ENCODE measurements around the gene SLC6A6. TPM values are rescaled to one million over a fixed set of nuclear protein-coding genes. Genes with fewer than 3 reads are reported as not detected.

Gene SLC6A6
- total and polyA plus RNA-seq, 7 donors: 10.3 to 104 (median 36.2) TPM

DNA sequence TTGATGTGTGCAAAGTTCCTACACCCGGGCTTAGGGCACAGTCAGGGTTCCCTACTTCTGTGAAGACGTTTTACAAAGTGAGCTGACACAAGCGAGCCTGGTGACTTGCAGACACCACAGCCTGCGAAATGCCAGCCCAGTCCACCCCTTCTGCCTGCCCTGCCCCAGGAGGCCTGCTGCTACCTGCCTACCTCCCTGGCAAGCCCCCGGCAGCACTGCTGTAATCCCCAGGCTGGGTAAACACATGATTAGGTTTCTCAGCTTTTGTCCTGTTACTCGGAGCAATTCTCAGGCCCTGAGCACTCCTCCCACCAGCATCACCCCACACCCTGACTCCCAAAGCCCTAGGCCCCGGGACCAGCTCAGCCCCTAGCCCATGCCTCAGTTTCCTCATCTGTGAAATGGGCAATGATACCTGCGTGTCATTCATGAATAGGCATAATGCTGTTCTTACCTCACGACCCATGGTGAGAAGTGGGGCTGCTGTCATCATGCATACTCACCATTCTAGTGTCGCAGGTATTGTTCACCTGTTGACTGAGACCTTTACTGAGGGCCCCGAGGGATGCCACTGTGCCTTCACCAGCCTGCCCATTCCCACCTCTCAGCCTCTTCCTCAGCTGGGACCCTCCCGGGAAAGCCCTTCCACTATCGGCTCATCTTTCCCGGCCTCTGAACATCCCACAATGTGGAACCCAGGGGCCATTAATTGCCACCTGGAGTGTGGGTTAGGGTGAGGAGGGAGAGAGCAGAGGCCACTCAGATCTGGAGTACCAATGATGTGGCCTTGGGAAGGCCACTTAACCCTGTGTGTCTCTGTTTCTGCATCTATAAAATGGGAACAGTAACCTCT is 31.5 kb upstream of the SLC6A6 start:
- Histone ChIP-seq H3K4me1 (peaks cover 62% of the 10 kb centered on the region), H3K27me3 (ENCODE audit: insufficient read depth in 3 of 3, low read length in 2 of 3) (no peaks in the 10 kb centered on the region), H3K4me3 (no peak overlapping the region), H3K27ac (peak overlapping the region; percentile 95), H3K9me3 (no peaks in the 10 kb centered on the region), H3K36me3 (ENCODE audit: insufficient read depth in 1 of 2, low read depth in 1 of 2) (no peaks in the 10 kb centered on the region)
- TF ChIP-seq CTCF (IDR thresholded peaks at IDR 0.05): no peak
- ATAC-seq: no peak
- WGBS, 3 donors: 82 to 88% (median 82%) methylated on average over 14 of the region's 14 CpGs
- intact Hi-C loops (cut with DNase I): no loop called here
- no peak for DNase-seq

- 18 to 19% (median 18%) methylated on average over 12 of the region's 12 CpGs for WGBS, 3 donors
- intact Hi-C loops (cut with DNase I): loop anchor here in 1 of 2 donors (2.0 kb wide), 2 partner anchors 49 to 63 kb away; no protein-coding TSS in a partner anchor
Observed at GRCh38 chr3:14371573-14372474, 30.6 kb upstream of the SLC6A6 start.

DNA sequence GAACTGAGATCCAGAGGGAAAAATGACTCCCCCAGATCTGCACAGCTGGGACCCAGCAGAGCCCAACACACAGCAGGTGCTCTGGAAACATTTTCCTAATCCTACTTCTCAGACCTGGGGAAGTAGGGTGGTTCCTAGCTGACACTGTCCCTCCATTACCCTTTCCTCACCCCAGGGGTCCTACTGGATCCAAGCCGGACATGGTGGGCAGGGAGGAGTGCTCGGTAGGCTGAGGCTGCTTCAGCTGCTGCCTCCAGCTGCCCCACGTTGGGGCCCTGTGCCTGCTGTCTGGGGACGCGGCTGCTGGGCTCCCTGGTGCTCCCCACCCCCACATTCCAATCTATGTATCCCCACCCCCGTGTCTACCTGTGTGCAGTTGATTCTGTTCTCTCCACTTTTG is 29.8 kb upstream of the SLC6A6 start:
- H3K27ac ChIP-seq: peak overlapping the region; percentile 95
- H3K4me1 ChIP-seq: peaks cover 62% of the 10 kb centered on the region
- intact Hi-C loops (cut with DNase I): loop anchor here in 1 of 2 donors (2.0 kb wide), 2 partner anchors 50 to 62 kb away; no protein-coding TSS in a partner anchor
- no peak for TF ChIP-seq CTCF (IDR thresholded peaks at IDR 0.05)
- no peaks in the 10 kb centered on the region for H3K27me3 ChIP-seq (ENCODE audit: insufficient read depth in 3 of 3, low read length in 2 of 3)
- no peaks in the 10 kb centered on the region for H3K36me3 ChIP-seq (ENCODE audit: insufficient read depth in 1 of 2, low read depth in 1 of 2)
- 42 to 48% (median 44%) methylated on average over 6 of the region's 6 CpGs for WGBS, 3 donors
- ATAC-seq (no peak), DNase-seq (no peak)
- no peaks in the 10 kb centered on the region for H3K9me3 ChIP-seq
- no peak overlapping the region for H3K4me3 ChIP-seq

More at GRCh38 chr3:14371573-14372474, 30.6 kb upstream of the SLC6A6 start:
- Histone ChIP-seq H3K27me3 (ENCODE audit: insufficient read depth in 3 of 3, low read length in 2 of 3) (no peaks in the 10 kb centered on the region), H3K9me3 (no peaks in the 10 kb centered on the region), H3K4me1 (peaks cover 62% of the 10 kb centered on the region), H3K27ac (peak overlapping the region; percentile 95), H3K36me3 (ENCODE audit: insufficient read depth in 1 of 2, low read depth in 1 of 2) (no peaks in the 10 kb centered on the region), H3K4me3 (no peak overlapping the region)
- ATAC-seq (peak; percentile 75 to 88 (median 84)), DNase-seq (peak; percentile 89 to 95)
- TF ChIP-seq CTCF (IDR thresholded peaks at IDR 0.05): no peak

DNA sequence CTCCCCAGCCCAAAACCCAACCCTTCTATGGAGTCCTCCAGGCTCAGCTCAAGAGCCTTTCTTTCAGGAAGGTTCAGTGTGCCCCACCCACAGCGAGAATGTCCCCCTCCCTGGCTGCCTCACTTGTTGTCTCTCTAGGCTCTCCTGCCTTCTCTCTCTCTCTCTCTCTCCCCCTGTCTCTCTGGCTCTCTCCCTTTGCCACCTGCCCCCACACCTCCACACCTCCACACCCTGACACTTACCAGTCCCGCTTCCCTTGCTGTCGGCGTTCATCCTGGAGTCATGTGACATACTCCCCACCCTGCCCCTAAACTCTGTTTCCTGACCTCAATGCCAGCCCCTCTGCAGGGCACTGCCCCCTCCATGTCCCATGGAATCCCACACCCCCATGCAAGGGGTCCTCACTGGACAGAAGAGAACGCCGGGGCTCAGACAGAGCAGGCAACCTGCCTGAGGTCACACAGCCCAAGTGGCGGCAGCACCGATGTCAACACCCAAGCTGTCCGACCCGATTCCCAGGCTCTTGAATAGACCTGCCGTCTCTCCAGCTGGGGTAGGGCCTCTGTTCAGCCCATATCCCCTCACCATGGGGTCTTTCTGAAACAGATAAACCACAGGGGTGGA is 28.5 kb upstream of the SLC6A6 start:
- Histone ChIP-seq H3K36me3 (ENCODE audit: insufficient read depth in 1 of 2, low read depth in 1 of 2) (no peaks in the 10 kb centered on the region), H3K27me3 (ENCODE audit: insufficient read depth in 3 of 3, low read length in 2 of 3) (no peaks in the 10 kb centered on the region), H3K9me3 (no peaks in the 10 kb centered on the region), H3K27ac (peak overlapping the region; percentile 95), H3K4me1 (peaks cover 73% of the 10 kb centered on the region), H3K4me3 (no peak overlapping the region)
- WGBS, 3 donors: 69 to 77% (median 72%) methylated on average over 11 of the region's 11 CpGs
- ATAC-seq (no peak), DNase-seq (no peak)
- no peak for TF ChIP-seq CTCF (IDR thresholded peaks at IDR 0.05)
- intact Hi-C loops (cut with DNase I): loop anchor here in 1 of 2 donors (2.0 kb wide), 2 partner anchors 51 to 61 kb away; no protein-coding TSS in a partner anchor
